ENCODE data around the gene POLR2B. TPM values are rescaled to one million over a fixed set of nuclear protein-coding genes. Genes with fewer than 3 reads are reported as not detected.
A peak's percentile ranks its signal among the peaks of the same experiment; 100 is the strongest.

The POLR2B gene
- total RNA-seq, 1 donor from 2014 or later = 135 TPM

DNA sequence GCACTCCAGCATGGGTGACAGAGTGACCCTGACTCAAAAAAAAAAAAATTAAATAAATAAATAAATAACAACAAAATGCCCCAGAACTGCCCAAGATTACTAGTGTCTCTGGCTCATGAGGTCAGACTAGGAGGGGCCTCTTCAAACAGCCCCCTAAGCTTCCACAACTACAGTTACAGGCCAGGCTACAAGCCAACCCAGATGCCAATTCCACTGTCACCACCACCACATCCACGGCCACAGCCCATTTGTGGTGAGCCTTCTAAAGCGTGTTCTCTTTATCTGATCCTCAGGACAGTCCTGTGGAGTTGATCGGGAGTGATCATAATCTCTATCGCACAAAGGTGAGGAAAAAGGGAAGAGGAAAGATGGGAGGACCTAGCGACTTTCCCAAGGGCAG is 94.9 kb downstream of the POLR2B start:
- no peak overlapping the region for H3K4me2 ChIP-seq (ENCODE audit: low read length)
- Mint-ChIP-seq H3K27ac (ENCODE audit: unreplicated experiment) (no peak overlapping the region), H3K9me3 (ENCODE audit: unreplicated experiment) (peaks cover 2% of the 10 kb centered on the region), H3K36me3 (ENCODE audit: low read depth, unreplicated experiment) (peaks cover 39% of the 10 kb centered on the region), H3K4me1 (ENCODE audit: low read depth, unreplicated experiment) (peaks cover 57% of the 10 kb centered on the region), H3K27me3 (ENCODE audit: low read depth, unreplicated experiment) (no peaks in the 10 kb centered on the region), H3K4me3 (ENCODE audit: unreplicated experiment) (no peak overlapping the region)
- no peak for FAIRE-seq
- H3K9ac ChIP-seq (ENCODE audit: low read length) = no peak overlapping the region
- H3K4me3 ChIP-seq (ENCODE audit: insufficient read depth, low read depth, low read length) = no peak overlapping the region
- H3K36me3 ChIP-seq (ENCODE audit: insufficient read depth, low read length) = peaks cover 9% of the 10 kb centered on the region
- H3K4me1 ChIP-seq (ENCODE audit: insufficient read depth, low read length) = peaks cover 52% of the 10 kb centered on the region
- no peak overlapping the region for H2AFZ ChIP-seq (ENCODE audit: low read depth, low read length)
- H3K27me3 ChIP-seq (ENCODE audit: insufficient read depth, low read length) = no peaks in the 10 kb centered on the region
- DNase-seq (ENCODE audit: low read depth) = no peak
- H3K27ac ChIP-seq (ENCODE audit: low read depth, low read length) = peak overlapping the region; percentile 9
- H3K79me2 ChIP-seq (ENCODE audit: insufficient read depth, low read length) = peaks cover 90% of the 10 kb centered on the region
- TF ChIP-seq EZH2 (IDR thresholded peaks at IDR 0.05; ENCODE audit: insufficient read depth, low read length) = no peak
- TF ChIP-seq, protein P1, sequence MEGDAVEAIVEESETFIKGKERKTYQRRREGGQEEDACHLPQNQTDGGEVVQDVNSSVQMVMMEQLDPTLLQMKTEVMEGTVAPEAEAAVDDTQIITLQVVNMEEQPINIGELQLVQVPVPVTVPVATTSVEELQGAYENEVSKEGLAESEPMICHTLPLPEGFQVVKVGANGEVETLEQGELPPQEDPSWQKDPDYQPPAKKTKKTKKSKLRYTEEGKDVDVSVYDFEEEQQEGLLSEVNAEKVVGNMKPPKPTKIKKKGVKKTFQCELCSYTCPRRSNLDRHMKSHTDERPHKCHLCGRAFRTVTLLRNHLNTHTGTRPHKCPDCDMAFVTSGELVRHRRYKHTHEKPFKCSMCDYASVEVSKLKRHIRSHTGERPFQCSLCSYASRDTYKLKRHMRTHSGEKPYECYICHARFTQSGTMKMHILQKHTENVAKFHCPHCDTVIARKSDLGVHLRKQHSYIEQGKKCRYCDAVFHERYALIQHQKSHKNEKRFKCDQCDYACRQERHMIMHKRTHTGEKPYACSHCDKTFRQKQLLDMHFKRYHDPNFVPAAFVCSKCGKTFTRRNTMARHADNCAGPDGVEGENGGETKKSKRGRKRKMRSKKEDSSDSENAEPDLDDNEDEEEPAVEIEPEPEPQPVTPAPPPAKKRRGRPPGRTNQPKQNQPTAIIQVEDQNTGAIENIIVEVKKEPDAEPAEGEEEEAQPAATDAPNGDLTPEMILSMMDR (IDR thresholded peaks at IDR 0.05; ENCODE audit: insufficient read depth, low read depth, low read length) = no peak
- H3K9me3 ChIP-seq (ENCODE audit: insufficient read depth, low read depth, low read length) = no peaks in the 10 kb centered on the region
- peaks cover 6% of the 10 kb centered on the region for H4K20me1 ChIP-seq (ENCODE audit: insufficient read depth, low read length)

DNA sequence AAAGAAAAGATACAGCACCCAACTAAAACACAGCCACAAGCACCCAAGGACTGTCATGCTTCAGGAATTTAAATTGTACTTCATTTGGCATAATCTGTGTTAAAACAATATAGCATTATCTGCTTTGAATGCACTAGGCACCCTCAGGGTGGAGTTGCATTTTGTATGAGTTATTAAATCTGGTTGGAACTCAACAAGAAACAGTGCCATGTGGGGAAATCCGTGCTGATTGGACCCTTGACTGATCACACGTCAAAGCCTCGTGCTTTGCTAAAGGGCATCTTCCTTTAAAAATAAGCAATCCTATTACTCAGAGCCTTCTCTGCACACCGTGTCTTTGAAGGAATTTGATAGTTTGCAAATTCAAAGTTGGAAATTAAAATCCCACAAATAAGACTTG is 96.0 kb downstream of the POLR2B start:
- peak; percentile 86 for DNase-seq (ENCODE audit: low read depth)
- H4K20me1 ChIP-seq (ENCODE audit: insufficient read depth, low read length) = peaks cover 6% of the 10 kb centered on the region
- H3K27me3 ChIP-seq (ENCODE audit: insufficient read depth, low read length) = no peaks in the 10 kb centered on the region
- H3K9me3 ChIP-seq (ENCODE audit: insufficient read depth, low read depth, low read length) = no peaks in the 10 kb centered on the region
- FAIRE-seq = peak; percentile 94
- H3K4me2 ChIP-seq (ENCODE audit: low read length) = peak overlapping the region; percentile 35
- peak overlapping the region; percentile 39 for H3K9ac ChIP-seq (ENCODE audit: low read length)
- Mint-ChIP-seq H3K4me1 (ENCODE audit: low read depth, unreplicated experiment) (peaks cover 63% of the 10 kb centered on the region), H3K4me3 (ENCODE audit: unreplicated experiment) (no peak overlapping the region), H3K9me3 (ENCODE audit: unreplicated experiment) (peaks cover 2% of the 10 kb centered on the region), H3K27ac (ENCODE audit: unreplicated experiment) (peak overlapping the region; percentile 79), H3K36me3 (ENCODE audit: low read depth, unreplicated experiment) (peaks cover 30% of the 10 kb centered on the region), H3K27me3 (ENCODE audit: low read depth, unreplicated experiment) (no peaks in the 10 kb centered on the region)
- peaks cover 60% of the 10 kb centered on the region for H3K4me1 ChIP-seq (ENCODE audit: insufficient read depth, low read length)
- no peak overlapping the region for H2AFZ ChIP-seq (ENCODE audit: low read depth, low read length)
- H3K79me2 ChIP-seq (ENCODE audit: insufficient read depth, low read length) = peaks cover 80% of the 10 kb centered on the region
- no peak overlapping the region for H3K4me3 ChIP-seq (ENCODE audit: insufficient read depth, low read depth, low read length)
- no peak for TF ChIP-seq EZH2 (IDR thresholded peaks at IDR 0.05; ENCODE audit: insufficient read depth, low read length)
- TF ChIP-seq, protein P1 (IDR thresholded peaks at IDR 0.05; ENCODE audit: insufficient read depth, low read depth, low read length) = no peak
- peaks cover 9% of the 10 kb centered on the region for H3K36me3 ChIP-seq (ENCODE audit: insufficient read depth, low read length)
- peak overlapping the region; percentile 52 for H3K27ac ChIP-seq (ENCODE audit: low read depth, low read length)

DNA sequence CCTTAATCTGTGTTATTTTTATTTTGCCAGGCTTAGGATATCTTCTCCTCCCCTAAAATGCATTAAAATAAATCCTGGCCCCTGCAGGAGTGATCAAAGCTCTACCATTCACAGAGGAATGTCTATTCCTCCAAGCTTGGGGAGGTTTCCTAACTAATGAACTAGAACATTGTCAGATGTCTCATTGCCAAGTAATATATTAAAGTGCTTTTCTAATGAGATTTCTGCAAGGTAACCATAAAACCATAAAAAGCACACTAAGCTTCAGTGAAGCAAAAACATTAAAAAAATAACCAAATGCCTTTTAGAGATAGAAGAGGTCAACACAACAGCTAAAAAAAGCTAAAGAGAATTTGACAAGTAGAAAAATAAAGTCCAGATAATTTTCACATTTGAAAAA is 96.7 kb downstream of the POLR2B start:
- Histone ChIP-seq H3K4me1 (ENCODE audit: insufficient read depth, low read length) (peaks cover 66% of the 10 kb centered on the region), H3K36me3 (ENCODE audit: insufficient read depth, low read length) (peaks cover 7% of the 10 kb centered on the region), H2AFZ (ENCODE audit: low read depth, low read length) (no peak overlapping the region), H3K9me3 (ENCODE audit: insufficient read depth, low read depth, low read length) (no peaks in the 10 kb centered on the region), H3K4me3 (ENCODE audit: insufficient read depth, low read depth, low read length) (no peak overlapping the region), H3K79me2 (ENCODE audit: insufficient read depth, low read length) (peaks cover 80% of the 10 kb centered on the region), H3K27me3 (ENCODE audit: insufficient read depth, low read length) (no peaks in the 10 kb centered on the region), H3K4me2 (ENCODE audit: low read length) (no peak overlapping the region), H4K20me1 (ENCODE audit: insufficient read depth, low read length) (peaks cover 6% of the 10 kb centered on the region), H3K9ac (ENCODE audit: low read length) (peak overlapping the region; percentile 12), H3K27ac (ENCODE audit: low read depth, low read length) (peak overlapping the region; percentile 52)
- DNase-seq (ENCODE audit: low read depth) (no peak), FAIRE-seq (no peak)
- Mint-ChIP-seq H3K4me3 (ENCODE audit: unreplicated experiment) (no peak overlapping the region), H3K4me1 (ENCODE audit: low read depth, unreplicated experiment) (peaks cover 68% of the 10 kb centered on the region), H3K9me3 (ENCODE audit: unreplicated experiment) (peaks cover 2% of the 10 kb centered on the region), H3K36me3 (ENCODE audit: low read depth, unreplicated experiment) (peaks cover 30% of the 10 kb centered on the region), H3K27me3 (ENCODE audit: low read depth, unreplicated experiment) (no peaks in the 10 kb centered on the region), H3K27ac (ENCODE audit: unreplicated experiment) (peak overlapping the region; percentile 79)
- TF ChIP-seq EZH2 (IDR thresholded peaks at IDR 0.05; ENCODE audit: insufficient read depth, low read length) = no peak
- TF ChIP-seq, protein P1 (IDR thresholded peaks at IDR 0.05; ENCODE audit: insufficient read depth, low read depth, low read length) = no peak
